GM10847 (cell line): Measurements from ENCODE around the gene GRK1.

Experiments
- POLR2A ChIP-seq: IDR thresholded peaks from 2 replicates; pipeline ENCODE4 v1.6.1; 2011; ENCODE audit not compliant: insufficient read length; ENCODE audit errors: extremely low read depth

The GRK1 gene

GRCh38 chr13:113631341-113632095 is 35.5 kb upstream of the GRK1 start:
- TF ChIP-seq POLR2A: no peak

DNA sequence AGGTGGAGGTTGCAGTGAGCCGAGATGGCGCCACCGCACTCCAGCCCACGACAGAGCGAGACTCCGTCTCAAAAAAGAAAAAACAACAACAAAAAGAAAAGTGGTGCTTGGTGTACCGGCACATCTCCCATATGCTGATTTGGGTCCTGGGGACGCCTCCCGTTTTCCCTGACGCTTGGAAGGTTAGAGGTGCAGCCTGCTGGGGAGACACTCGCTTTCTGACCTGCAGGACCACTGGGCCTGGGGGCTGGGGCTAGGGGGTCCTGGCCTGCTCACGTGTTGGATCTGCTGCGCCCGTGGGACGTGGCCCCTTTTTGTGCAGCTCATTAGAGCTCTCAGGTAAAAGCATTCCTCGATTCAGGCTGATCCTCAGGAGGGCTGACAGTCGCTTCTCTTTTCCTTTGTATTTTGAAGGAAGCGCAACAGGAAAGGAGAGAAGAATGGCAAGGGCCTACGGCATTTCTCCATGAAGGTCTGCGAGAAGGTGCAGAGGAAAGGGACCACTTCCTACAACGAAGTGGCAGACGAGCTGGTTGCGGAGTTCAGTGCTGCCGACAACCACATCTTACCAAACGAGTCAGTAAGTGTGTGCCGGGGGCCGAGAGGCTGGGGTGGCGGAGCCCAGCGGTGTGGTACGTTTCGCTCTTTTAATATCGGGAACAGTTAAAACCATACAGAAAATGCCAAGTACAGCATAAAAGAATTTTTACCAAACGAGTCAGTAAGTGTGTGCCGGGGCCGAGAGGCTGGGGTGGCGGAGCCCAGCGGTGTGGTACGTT is 34.1 kb upstream of the GRK1 start:
- no peak for TF ChIP-seq POLR2A

- no peak for TF ChIP-seq POLR2A
These were observed 33.5 kb upstream of the GRK1 start for GRCh38 chr13:113633485-113633873.

DNA sequence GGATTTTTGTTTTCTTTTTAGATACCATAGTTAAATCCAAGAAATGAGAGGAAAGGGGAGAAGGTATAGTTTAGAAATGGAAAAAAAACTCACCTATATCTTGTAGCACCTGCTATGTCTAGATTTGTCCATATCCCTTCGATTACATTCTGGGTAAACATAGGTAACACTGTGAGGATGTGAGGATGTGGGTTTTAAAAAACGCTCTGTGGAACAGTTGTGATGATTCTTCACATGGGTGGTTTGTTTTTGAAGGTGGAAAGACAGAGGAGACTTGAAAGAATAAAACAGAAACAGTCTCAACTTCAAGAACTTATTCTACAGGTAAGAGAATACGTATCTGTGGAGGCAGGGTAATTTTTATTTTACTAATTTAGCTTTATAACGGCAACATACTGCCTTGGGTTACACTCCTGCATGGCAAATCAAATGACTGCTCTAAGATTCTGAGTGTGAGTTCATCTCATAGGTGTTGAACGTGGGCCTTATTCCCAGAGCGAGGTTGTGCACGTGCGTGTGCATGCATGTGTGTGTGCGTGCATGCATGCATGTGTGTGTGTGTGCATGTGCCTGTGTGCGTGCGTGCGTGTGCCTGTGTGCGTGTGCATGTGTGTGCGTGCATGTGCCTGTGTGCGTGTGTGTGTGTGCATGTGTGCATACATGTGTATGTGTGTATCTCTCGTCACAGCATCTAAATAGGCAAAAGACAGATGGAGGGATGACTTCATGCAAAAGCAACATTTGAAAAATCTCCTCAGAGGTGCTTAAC is 32.6 kb upstream of the GRK1 start:
- no peak for TF ChIP-seq POLR2A

DNA sequence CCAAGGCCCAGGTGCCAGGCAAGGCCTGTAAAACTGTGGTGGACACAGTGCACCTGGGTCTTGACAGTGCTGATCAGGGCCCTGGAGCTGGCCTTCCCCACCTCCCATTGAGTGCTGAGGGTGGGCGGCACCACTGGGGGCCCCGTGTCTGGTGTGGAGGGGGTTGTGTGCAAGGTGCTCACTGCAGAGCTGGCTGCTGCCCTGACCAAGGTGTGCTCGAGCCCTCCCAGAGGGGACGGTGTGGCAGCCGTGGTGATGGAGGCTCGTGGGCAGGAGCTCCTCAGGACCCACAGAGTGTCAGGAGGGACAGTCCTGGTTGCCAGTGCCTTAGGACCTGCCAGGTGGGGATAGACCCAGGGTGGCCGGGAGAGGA is 32.0 kb upstream of the GRK1 start:
- TF ChIP-seq POLR2A: no peak

DNA sequence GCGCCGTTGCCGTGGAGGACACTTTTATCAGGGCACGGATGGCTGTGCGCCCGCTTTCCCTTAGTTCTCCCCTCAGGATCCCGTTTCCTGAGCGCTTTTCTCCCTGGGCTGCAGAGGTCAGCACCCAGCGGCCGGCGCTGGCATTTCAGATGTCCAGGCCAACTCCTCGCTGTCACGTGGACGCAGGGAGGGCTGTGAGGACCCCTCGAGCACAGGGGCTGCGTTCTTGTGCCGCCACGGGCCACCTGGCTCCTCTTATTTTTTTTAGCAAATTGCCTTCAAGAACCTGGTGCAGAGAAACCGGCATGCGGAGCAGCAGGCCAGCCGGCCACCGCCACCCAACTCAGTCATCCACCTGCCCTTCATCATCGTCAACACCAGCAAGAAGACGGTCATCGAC is 31.3 kb upstream of the GRK1 start:
- TF ChIP-seq POLR2A: no peak

DNA sequence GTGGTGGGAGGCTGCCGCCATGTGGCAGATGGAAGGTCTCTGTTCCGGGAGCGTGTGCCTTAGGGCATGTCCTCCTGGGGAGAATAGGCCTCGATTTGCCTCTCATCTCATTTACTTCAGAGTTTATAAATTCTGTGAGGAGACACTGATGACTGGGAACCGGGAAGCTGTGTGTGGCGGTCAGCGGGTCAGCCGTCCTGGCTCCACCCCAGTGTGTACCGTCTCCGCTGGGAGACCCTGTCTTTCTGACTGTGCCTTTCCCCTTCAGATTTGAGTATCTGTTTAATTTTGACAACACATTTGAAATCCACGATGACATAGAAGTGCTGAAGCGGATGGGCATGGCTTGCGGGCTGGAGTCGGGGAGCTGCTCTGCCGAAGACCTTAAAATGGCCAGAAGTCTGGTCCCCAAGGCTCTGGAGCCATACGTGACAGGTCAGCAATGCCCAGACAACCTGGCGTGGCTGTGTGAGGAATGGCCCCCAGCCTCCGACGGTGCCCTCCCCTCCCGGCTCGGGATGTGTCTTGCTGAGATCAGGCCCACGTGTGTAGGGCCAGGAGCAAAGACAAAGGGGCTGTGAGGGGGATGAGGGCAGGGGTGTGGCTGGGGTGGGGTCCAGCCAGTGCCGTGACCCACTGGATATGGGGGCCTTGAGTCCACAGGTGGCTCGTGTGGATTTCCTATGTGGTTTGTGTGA is 30.6 kb upstream of the GRK1 start:
- TF ChIP-seq POLR2A: no peak

GRCh38 chr13:113637262-113638160 is 29.5 kb upstream of the GRK1 start:
- TF ChIP-seq POLR2A: no peak

DNA sequence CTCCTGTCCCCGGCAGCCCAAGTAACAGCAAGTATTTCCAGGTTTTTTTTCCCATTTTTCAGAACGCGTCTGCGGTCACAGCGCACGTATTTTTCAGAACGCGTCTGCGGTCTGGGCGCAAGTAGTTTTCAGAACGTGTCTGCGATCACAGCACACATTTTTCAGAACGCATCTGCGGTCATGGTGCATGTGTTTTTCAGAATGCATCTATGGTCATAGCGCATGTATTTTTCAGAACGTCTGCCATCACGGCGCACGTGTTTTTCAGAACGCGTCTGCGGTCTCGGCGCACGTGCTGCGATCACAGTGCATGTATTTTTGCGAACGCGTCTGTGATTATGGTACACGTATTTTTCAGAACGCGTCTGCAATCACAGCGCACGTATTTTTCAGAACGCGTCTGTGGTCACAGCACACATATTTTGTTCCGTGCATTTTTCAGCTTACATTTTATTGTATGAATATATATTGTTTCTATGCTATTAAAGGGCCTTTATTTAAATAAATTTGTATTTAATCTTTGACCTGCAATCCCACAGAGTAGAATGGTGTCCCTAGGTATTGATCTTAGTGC is 28.8 kb upstream of the GRK1 start:
- TF ChIP-seq POLR2A: no peak

DNA sequence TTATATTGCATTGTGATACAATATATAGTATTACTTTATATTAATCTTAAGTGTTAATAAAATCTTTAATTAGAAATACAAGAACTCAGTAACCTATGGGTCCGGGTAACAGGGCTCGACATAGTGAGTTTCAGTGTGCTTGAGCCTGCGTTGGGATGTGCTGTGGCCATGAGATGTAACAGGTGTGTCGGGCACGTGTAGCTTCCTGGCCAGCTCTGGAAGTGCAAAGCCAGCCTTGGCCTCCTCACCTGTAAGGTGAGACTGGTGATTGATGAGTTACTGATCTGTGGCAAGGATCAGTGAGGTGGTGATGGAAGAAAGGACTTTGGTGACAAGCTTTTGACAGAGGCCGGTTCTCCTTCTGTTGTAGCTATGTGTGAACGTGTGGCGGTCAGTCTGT is 28.2 kb upstream of the GRK1 start:
- TF ChIP-seq POLR2A: no peak

- TF ChIP-seq POLR2A: no peak
These were observed 27.3 kb upstream of the GRK1 start for GRCh38 chr13:113639616-113640262.

GRCh38 chr13:113641426-113641825 is 25.6 kb upstream of the GRK1 start:
- TF ChIP-seq POLR2A: no peak

DNA sequence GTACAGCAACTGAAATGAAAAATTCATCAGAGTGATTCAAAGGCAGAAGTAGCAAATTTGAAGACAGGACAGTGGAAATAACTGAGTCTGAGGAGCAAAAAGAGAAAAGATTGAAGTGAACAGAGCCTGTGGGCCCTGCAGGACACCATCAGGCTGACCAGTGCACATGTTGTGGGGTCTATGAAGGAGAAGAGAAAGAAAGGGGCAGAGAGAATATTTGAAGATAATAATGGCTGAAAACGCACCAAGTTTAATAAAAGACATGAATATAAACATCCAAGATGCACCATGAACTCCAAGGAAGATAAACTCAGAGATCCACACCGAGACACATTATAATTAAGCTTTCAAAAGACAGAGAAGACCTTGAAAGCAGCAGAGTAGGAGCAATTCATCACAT is 24.5 kb upstream of the GRK1 start:
- TF ChIP-seq POLR2A: no peak
